ENCODE data around the gene FAM177A1.
"Not testable (repeated sequence)": the region's sequence is repeated elsewhere in the genome, so short reads cannot be mapped to it uniquely, and the experiment has no call there.

The FAM177A1 gene, protein sequence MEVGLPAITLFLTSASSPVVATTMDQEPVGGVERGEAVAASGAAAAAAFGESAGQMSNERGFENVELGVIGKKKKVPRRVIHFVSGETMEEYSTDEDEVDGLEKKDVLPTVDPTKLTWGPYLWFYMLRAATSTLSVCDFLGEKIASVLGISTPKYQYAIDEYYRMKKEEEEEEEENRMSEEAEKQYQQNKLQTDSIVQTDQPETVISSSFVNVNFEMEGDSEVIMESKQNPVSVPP

GRCh38 chr14:35046048-35046750 is at the start of gene FAM177A1:
Gene FAM177A1, plus strand, starts transcription at chr14:35046272. Its CDS starts 192 bp downstream, at chr14:35046464.
- peak; percentile 98 for DNase-seq (ENCODE audit: low spot score)

DNA sequence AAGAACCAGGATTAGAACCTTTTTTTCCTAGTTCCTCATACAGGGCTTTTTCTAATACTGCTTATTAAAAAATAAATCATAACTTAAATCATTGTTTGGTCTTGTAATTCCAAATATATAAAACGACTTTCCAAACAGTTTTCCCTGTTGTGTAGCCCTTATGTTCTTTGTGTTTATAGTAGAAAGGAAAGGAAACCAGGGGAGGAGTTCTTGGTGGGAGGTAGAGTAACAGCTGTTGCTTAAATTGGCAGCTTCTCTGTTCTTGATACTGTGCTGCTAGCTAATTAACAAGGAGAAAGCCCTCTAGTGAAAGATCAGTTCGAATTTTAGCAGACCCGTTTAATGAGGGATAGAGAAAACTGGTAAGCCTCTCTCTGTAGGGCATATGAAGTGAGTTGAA is 48.3 kb upstream of the FAM177A1 start:
- no peak for DNase-seq (ENCODE audit: low spot score)

DNA sequence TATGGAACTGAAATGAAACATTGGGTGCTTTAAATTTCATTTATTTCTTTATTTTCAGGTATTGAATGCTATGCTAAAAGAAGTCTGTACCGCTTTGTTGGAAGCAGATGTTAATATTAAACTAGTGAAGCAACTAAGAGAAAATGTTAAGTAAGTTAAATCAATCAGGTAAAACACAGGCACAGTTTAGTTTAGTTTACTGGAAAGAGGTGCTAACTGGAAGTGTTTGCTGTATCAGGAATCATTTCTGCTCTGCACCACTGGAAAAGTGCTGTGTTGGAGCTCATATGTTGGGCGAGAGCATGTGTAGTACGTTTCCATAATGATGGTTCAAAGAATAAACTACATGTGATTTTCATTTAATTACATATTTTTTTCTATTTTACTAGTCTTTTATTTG is 46.6 kb upstream of the FAM177A1 start:
- DNase-seq (ENCODE audit: low spot score), result no peak

- DNase-seq (ENCODE audit: low spot score), result no peak
Observed at GRCh38 chr14:35001621-35002020, 44.5 kb upstream of the FAM177A1 start.

- DNase-seq (ENCODE audit: low spot score), result no peak
Observed at GRCh38 chr14:35004839-35005238, 41.2 kb upstream of the FAM177A1 start.

DNA sequence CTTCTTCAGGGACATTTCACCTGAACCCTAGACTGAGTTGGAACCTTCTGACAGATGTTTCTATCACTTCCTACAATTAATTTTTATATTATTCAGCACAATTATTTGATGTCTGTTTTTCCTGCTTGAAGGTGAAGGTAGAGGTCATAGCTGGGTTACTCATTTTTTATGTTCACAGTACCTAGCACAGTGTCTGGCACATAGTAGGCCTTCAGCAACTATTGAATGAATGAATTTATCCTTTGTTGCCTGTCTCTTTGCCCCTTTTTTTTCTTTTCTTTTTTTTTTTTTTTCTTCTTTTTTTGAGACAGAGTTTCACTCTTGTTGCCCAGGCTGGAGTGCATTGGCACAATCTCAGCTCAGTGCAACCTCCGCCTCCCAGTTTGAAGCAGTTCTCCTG is 29.5 kb upstream of the FAM177A1 start:
- DNase-seq (ENCODE audit: low spot score), result no peak

DNA sequence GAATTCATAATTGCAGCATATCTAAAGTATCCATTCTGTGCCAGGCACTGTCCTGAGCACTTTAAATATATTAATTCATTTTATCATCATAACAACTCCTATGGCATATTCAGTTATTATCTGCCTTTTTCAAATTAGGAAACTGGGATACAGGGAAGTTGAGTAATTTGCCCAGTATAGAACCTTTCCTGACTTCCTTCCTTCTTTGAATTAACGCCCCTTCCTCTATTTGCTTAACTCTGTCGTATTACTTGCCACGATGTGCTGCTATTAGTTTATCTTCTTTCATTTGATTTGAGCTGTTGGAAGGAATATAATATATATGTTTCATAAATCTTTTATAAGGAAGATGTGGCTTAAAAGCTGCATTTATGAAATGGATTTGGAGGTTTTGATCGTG is 25.4 kb upstream of the FAM177A1 start:
- DNase-seq (ENCODE audit: low spot score), result no peak

GRCh38 chr14:35028435-35028834 is 17.6 kb upstream of the FAM177A1 start:
- no peak for DNase-seq (ENCODE audit: low spot score)

DNA sequence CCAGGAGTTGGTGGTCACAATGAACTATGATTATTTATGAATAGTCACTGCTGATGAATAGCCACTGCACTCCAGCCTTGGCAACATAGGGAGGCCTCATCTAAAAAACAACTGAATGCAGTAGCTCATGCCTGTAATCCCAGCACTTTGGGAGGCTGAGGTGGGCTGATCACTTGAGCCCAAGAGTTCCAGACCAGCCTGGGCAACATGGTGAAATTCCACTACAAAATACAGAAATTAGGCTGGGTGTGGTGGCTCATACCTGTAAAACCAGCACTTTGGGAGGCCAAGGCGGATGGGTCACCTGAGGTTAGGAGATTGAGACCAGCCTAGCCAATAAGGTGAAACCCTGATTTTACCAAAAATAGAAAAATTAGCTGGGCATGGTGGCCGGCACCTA is 13.5 kb upstream of the FAM177A1 start:
- no peak for DNase-seq (ENCODE audit: low spot score)

DNA sequence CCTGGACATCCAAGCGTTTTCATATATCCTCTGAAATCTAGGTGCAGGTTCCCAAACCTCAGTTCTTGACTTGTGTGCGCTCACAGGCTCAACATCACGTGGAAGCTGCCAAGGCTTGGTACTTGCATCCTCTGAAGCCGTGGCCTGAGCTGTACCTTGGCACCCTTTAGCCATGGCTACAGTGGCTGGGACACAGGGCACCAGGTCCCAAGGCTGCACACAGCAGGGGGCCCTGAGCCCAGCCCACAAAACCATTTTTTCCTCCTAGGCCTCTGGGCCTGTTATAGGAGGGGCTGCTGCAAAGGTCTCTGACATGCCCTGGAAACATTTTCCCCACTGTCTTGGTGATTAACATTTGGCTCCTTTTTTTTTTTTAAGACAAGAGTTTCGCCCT is 11.6 kb upstream of the FAM177A1 start:
- no peak for DNase-seq (ENCODE audit: low spot score)

- DNase-seq (ENCODE audit: low spot score), result not testable (repeated sequence)
Observed at GRCh38 chr14:35034944-35035554, 11.0 kb upstream of the FAM177A1 start.

DNA sequence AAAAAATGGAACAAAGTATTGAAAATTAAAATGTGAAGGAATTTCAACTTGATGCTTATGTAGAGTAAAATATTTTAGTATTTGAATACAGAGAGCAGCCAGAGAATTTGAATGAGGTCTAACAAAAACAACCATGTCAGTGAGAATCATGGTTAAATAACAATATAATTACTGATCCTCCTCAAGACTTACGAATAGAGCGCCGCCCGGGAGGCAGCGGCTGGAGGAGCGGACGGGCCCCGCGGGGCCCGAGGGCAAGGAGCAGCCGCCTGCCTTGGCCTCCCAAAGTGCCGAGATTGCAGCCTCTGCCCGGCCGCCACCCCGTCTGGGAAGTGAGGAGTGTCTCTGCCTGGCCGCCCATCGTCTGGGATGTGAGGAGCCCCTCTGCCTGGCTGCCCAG is 7.8 kb upstream of the FAM177A1 start:
- not testable (repeated sequence) for DNase-seq (ENCODE audit: low spot score)

GRCh38 chr14:35042632-35043031 is 3.4 kb upstream of the FAM177A1 start:
- DNase-seq (ENCODE audit: low spot score), result no peak

- no peak for DNase-seq (ENCODE audit: low spot score)
Observed at GRCh38 chr14:35043046-35043445, 3.0 kb upstream of the FAM177A1 start.

GRCh38 chr14:35044939-35045797 is 904 bp upstream of the FAM177A1 start:
- DNase-seq (ENCODE audit: low spot score), result peak; percentile 39

DNA sequence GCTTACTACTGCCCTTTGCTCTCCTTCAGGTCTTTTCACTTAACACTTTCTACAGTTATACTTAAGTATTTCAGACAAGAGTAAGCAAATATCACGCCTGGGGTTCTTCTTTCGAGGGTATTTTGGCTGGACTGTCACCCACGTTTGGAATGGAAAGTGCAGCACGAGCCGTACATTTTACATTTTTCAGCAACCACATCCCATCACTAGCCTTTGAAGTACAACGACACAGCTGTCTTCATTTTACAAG is 349 bp upstream of the FAM177A1 start:
- DNase-seq (ENCODE audit: low spot score), result no peak

GRCh38 chr14:35046751-35047536 is 872 bp downstream of the FAM177A1 start:
- DNase-seq (ENCODE audit: low spot score), result no peak

GRCh38 chr14:35047976-35048513 is 2.0 kb downstream of the FAM177A1 start:
- DNase-seq (ENCODE audit: low spot score), result no peak

DNA sequence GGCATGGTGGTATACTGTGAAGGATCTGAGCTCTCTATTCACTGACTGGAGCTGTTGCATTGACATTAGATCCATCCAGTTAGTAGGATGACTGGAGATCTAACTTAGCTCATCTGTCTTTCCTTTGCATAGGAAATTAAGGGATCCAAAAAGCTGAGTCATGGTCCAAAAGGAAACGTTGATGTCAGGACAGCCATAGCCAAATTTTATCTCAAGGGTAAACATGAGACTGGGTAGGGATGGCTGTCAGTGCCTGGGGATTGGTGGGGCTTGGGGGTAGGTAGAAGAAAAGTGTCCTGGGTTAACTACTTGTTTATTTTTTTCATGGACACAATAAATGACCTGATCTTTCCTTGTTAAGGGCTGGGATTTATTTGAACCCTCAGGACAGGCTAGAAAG is 4.6 kb downstream of the FAM177A1 start:
- peak; percentile 62 for DNase-seq (ENCODE audit: low spot score)

- DNase-seq (ENCODE audit: low spot score), result no peak
Observed at GRCh38 chr14:35051796-35052195, 5.7 kb downstream of the FAM177A1 start.

GRCh38 chr14:35052637-35053036 is 6.6 kb downstream of the FAM177A1 start:
- no peak for DNase-seq (ENCODE audit: low spot score)
